H1 (cell line): Measurements from ENCODE around the gene HES1. TPM values are rescaled to one million over a fixed set of nuclear protein-coding genes. Genes with fewer than 3 reads are reported as not detected.
A peak's percentile ranks its signal among the peaks of the same experiment; 100 is the strongest.

Source experiments
- CTCF ChIA-PET: fragments of 300-600 bp; sonication (Branson Sonifier 250); formaldehyde crosslinking; loops from one replicate; lab custom pipeline; 2021; ENCODE audit not compliant: partially characterized antibody; lab: Charles Lee
- POLR2A ChIA-PET: fragments of 300-600 bp; sonication (Branson Sonifier 250); formaldehyde crosslinking; loops from one replicate; lab custom pipeline; 2021; ENCODE audit warnings: inconsistent platforms; ENCODE audit not compliant: partially characterized antibody; lab: Charles Lee
- DNase-seq, 2 experiments: peaks; one replicate each; pipeline versions ENCODE4 v3.0.0 to v3.0.0-alpha.2; 2010 to 2022; ENCODE audit warnings: low spot score in 2 of 2, low read depth in 1 of 2, mixed read lengths in 1 of 2
- FAIRE-seq: peaks from 2 replicates; lab custom pipeline; 2011; peaks lifted over from hg19 to GRCh38; lab: Jason Lieb, UNC
- H2AFZ ChIP-seq: 2 replicates; pipeline ENCODE4 v1.8.1; 2012; ENCODE audit warnings: low read length, inconsistent platforms
- H2AK5ac ChIP-seq: 2 replicates; pipeline ENCODE4 v1.6.1; 2013; ENCODE audit warnings: low read depth, low read length
- H2BK120ac ChIP-seq: replicated peaks from 2 replicates; pipeline ENCODE3; 2013; ENCODE audit warnings: low read depth, low read length, inconsistent platforms
- H2BK12ac ChIP-seq: 2 replicates; pipeline ENCODE4 v1.6.1; 2013; ENCODE audit warnings: low read depth, low read length
- H2BK15ac ChIP-seq: 2 replicates; pipeline ENCODE4 v1.6.1; 2013; ENCODE audit warnings: low read length
- H2BK20ac ChIP-seq: 2 replicates; pipeline ENCODE4 v1.6.1; 2013; ENCODE audit warnings: low read length
- H2BK5ac ChIP-seq: 2 replicates; pipeline ENCODE4 v1.6.1; 2013; ENCODE audit warnings: low read depth, low read length
- H3K14ac ChIP-seq: 2 replicates; pipeline ENCODE4 v1.6.1; 2013; ENCODE audit warnings: inconsistent platforms; ENCODE audit not compliant: insufficient read length
- H3K18ac ChIP-seq: 2 replicates; pipeline ENCODE4 v1.6.1; 2013; ENCODE audit warnings: low read length; ENCODE audit errors: extremely low read depth
- H3K23ac ChIP-seq: 2 replicates; pipeline ENCODE4 v1.6.1; 2013; ENCODE audit warnings: inconsistent platforms; ENCODE audit not compliant: insufficient read length
- H3K23me2 ChIP-seq: 2 replicates; pipeline ENCODE4 v1.6.1; 2013; ENCODE audit warnings: low read depth, low read length
- H3K27ac ChIP-seq: 2 replicates; pipeline ENCODE4 v1.6.1; 2011; ENCODE audit warnings: low read depth, low read length, inconsistent platforms
- H3K27me3 ChIP-seq, 4 experiments: replicated peaks in 1 of 4; 1 replicate in 1 of 4; 2 replicates in 3 of 4; pipeline versions ENCODE4 v1.6.1 to v1.8.1; 2011 to 2013; ENCODE audit warnings: low read length in 3 of 4, mild to moderate bottlenecking in 3 of 4, inconsistent platforms in 2 of 4, mixed read lengths in 2 of 4, moderate library complexity in 1 of 4; ENCODE audit not compliant: control insufficient read depth in 3 of 4, insufficient read depth in 3 of 4; ENCODE audit errors: extremely low read depth in 1 of 4
- H3K36me3 ChIP-seq, 4 experiments: 2 replicates each; pipeline versions ENCODE4 v1.6.1 to v1.8.1; 2011 to 2013; ENCODE audit warnings: mild to moderate bottlenecking in 4 of 4, low read length in 3 of 4, moderate library complexity in 2 of 4, control low read depth in 1 of 4, inconsistent platforms in 1 of 4; ENCODE audit not compliant: insufficient read depth in 4 of 4, control insufficient read depth in 2 of 4
- H3K4ac ChIP-seq: replicated peaks from 2 replicates; pipeline ENCODE3; 2013; ENCODE audit warnings: low read length, low read depth, mixed read lengths, inconsistent platforms; ENCODE audit not compliant: insufficient read length
- H3K4me1 ChIP-seq, 4 experiments: replicated peaks in 1 of 4; 1 replicate in 1 of 4; 2 replicates in 3 of 4; pipeline versions ENCODE4 v1.6.1 to v1.8.1; 2011 to 2013; ENCODE audit warnings: low read length in 3 of 4, inconsistent platforms in 2 of 4, mixed read lengths in 1 of 4; ENCODE audit not compliant: insufficient read depth in 4 of 4, control insufficient read depth in 3 of 4
- H3K4me2 ChIP-seq, 2 experiments: 2 replicates each; pipeline versions ENCODE4 v1.6.1 to v1.8.1; 2011 to 2013; ENCODE audit warnings: low read depth in 2 of 2, low read length in 2 of 2, control low read depth in 1 of 2, inconsistent platforms in 1 of 2, mild to moderate bottlenecking in 1 of 2; ENCODE audit not compliant: insufficient read depth in 1 of 2
- H3K4me3 ChIP-seq, 4 experiments: fragments of 200-600, 300-600 bp in 1 of 4; sonication (generic), shearing (Covaris generic), sonication (Bioruptor Twin) in 1 of 4; 2 replicates each; pipeline versions ENCODE4 v1.5.1 to v1.8.1; 2011 to 2016; ENCODE audit warnings: low read length in 4 of 4, low read depth in 3 of 4, control low read depth in 2 of 4, inconsistent platforms in 2 of 4, mild to moderate bottlenecking in 2 of 4, mixed read lengths in 1 of 4, moderate library complexity in 1 of 4; ENCODE audit not compliant: insufficient read depth in 2 of 4; ENCODE audit errors: extremely low read depth in 1 of 4
- H3K56ac ChIP-seq: replicated peaks from 2 replicates; pipeline ENCODE3; 2013; ENCODE audit warnings: low read depth, mild to moderate bottlenecking, mixed read lengths, low read length, inconsistent platforms; ENCODE audit not compliant: insufficient read length
- H3K79me1 ChIP-seq: 2 replicates; pipeline ENCODE4 v1.6.1; 2013; ENCODE audit warnings: low read depth, low read length, control low read depth
- H3K79me2 ChIP-seq, 2 experiments: 2 replicates each; pipeline versions ENCODE4 v1.6.1 to v1.8.1; 2012 to 2013; ENCODE audit warnings: low read length in 2 of 2, mild to moderate bottlenecking in 2 of 2, inconsistent platforms in 1 of 2; ENCODE audit not compliant: insufficient read depth in 2 of 2, control insufficient read depth in 1 of 2
- H3K9ac ChIP-seq, 4 experiments: replicated peaks in 1 of 4; 1 replicate in 1 of 4; 2 replicates in 3 of 4; pipeline versions ENCODE4 v1.6.1 to v1.8.1; 2011 to 2013; ENCODE audit warnings: low read depth in 3 of 4, low read length in 3 of 4, control low read depth in 2 of 4, mild to moderate bottlenecking in 2 of 4, moderate library complexity in 2 of 4, inconsistent platforms in 1 of 4; ENCODE audit errors: extremely low read depth in 1 of 4
- H3K9me3 ChIP-seq, 2 experiments: 2 replicates each; pipeline versions ENCODE4 v1.6.1 to v1.8.1; 2012 to 2013; ENCODE audit warnings: mild to moderate bottlenecking in 2 of 2, moderate library complexity in 2 of 2, control low read depth in 1 of 2, inconsistent platforms in 1 of 2, low read depth in 1 of 2, low read length in 1 of 2, mixed read lengths in 1 of 2; ENCODE audit not compliant: insufficient read depth in 2 of 2
- H4K20me1 ChIP-seq, 2 experiments: replicated peaks in 1 of 2; 2 replicates each; pipeline versions ENCODE3 to v1.8.1; 2011 to 2013; ENCODE audit warnings: inconsistent platforms in 2 of 2, low read length in 2 of 2, mild to moderate bottlenecking in 1 of 2; ENCODE audit not compliant: insufficient read depth in 2 of 2, control insufficient read depth in 1 of 2
- H4K5ac ChIP-seq: 2 replicates; pipeline ENCODE4 v1.6.1; 2013; ENCODE audit warnings: low read length, low read depth, mixed read lengths, inconsistent platforms; ENCODE audit not compliant: insufficient read length
- H4K8ac ChIP-seq: 2 replicates; pipeline ENCODE4 v1.8.0; 2013; ENCODE audit warnings: mild to moderate bottlenecking, moderate library complexity, low read length, inconsistent platforms; ENCODE audit not compliant: insufficient read depth; ENCODE audit errors: extremely low read depth
- H4K91ac ChIP-seq: replicated peaks from 2 replicates; pipeline ENCODE3; 2013; ENCODE audit warnings: low read length, mixed read lengths, inconsistent platforms; ENCODE audit not compliant: insufficient read length
- ASH2L ChIP-seq: fragments of 200-600, 300-600 bp; sonication (generic); IDR thresholded peaks from one replicate; pipeline ENCODE4 v1.7.1; 2017; ENCODE audit warnings: low read length
- BACH1 ChIP-seq: IDR thresholded peaks from 2 replicates; pipeline ENCODE4 v1.6.1; 2012; ENCODE audit warnings: low read length, improper control_type of control experiment
- EZH2 ChIP-seq: fragments of 200-600 bp; sonication (generic); IDR thresholded peaks from 2 replicates; pipeline ENCODE4 v1.7.1; 2012; ENCODE audit warnings: low read depth, mild to moderate bottlenecking, moderate library complexity, low read length, inconsistent platforms; ENCODE audit not compliant: severe bottlenecking
- RAD21 ChIP-seq, 2 experiments: IDR thresholded peaks in 1 of 2; conservative IDR thresholded peaks in 1 of 2; 2 replicates each; pipeline ENCODE4 v1.6.1; 2011; ENCODE audit warnings: low read depth in 2 of 2, low read length in 2 of 2, improper control_type of control experiment in 1 of 2, inconsistent platforms in 1 of 2, mild to moderate bottlenecking in 1 of 2, moderate library complexity in 1 of 2
- SAP30 ChIP-seq: fragments of 300-600 bp; sonication (generic); IDR thresholded peaks from 2 replicates; pipeline ENCODE4 v1.7.1; 2012; ENCODE audit warnings: low read length, moderate library complexity, mild to moderate bottlenecking, inconsistent platforms; ENCODE audit not compliant: insufficient read depth, insufficient replicate concordance
- SIN3A ChIP-seq, 2 experiments: IDR thresholded peaks in 1 of 2; conservative IDR thresholded peaks in 1 of 2; 2 replicates each; pipeline ENCODE4 v1.6.1; 2011 to 2012; ENCODE audit warnings: low read length in 2 of 2, improper control_type of control experiment in 1 of 2, low read depth in 1 of 2, mild to moderate bottlenecking in 1 of 2
- SP1 ChIP-seq: IDR thresholded peaks from 2 replicates; pipeline ENCODE4 v1.6.1; 2011; ENCODE audit warnings: low read depth, low read length
- TAF1 ChIP-seq: IDR thresholded peaks from 2 replicates; pipeline ENCODE4 v1.6.1; 2011; ENCODE audit warnings: mild to moderate bottlenecking, low read depth, low read length
- TCF12 ChIP-seq: IDR thresholded peaks from 2 replicates; pipeline ENCODE4 v1.6.1; 2011; ENCODE audit warnings: low read depth, mild to moderate bottlenecking, low read length
- WGBS, 2 experiments: shearing (Covaris generic) in 1 of 2; methylation state at CpG; one replicate each; pipeline versions ENCODE4 v1.1.6 to v1.1.7; 2013 to 2015; ENCODE audit warnings: low lambda C conversion rate in 2 of 2, mixed read lengths in 2 of 2, inconsistent platforms in 1 of 2, low coverage in 1 of 2, missing lambda C conversion rate in 1 of 2; ENCODE audit not compliant: insufficient replicate concordance in 2 of 2, insufficient coverage in 1 of 2, insufficient read length in 1 of 2; ENCODE audit errors: extremely low coverage in 1 of 2, missing lambda C conversion rate in 1 of 2; 5-methylcytosine and 5-hydroxymethylcytosine counted together
- polyA plus RNA-seq, 7 experiments: library from polyadenylated mRNA; depleted of rRNA in 3 of 7; stranded (reverse) in 5 of 7; unstranded in 2 of 7; fragments of >200 nt in 5 of 7; fragments of 200-250 nt in 2 of 7; gene quantifications; 1 replicate in 5 of 7; 2 replicates in 1 of 7; 4 replicates in 1 of 7; pipeline versions ENCODE4 v1.2.1 to v1.2.3, GENCODE V29; 2011 to 2013; ENCODE audit warnings: missing spikeins in 2 of 7, mixed read lengths in 2 of 7
- total RNA-seq: library from RNA; stranded (reverse); fragmentation: NEBNext Ultra II Directional; extraction: Animal tissue kit (Norgen Biotek cat#: 25700); gene quantifications from 2 replicates; pipeline ENCODE4 v1.2.1, GENCODE V29; 2021
- TF ChIP-seq, protein P1 (sequence below): IDR thresholded peaks from 2 replicates; pipeline ENCODE4 v1.6.1; 2011; ENCODE audit warnings: low read depth, mild to moderate bottlenecking, low read length; ENCODE audit not compliant: insufficient read depth
- TF ChIP-seq, protein P2 (sequence below): IDR thresholded peaks from 2 replicates; pipeline ENCODE4 v1.6.1; 2012; ENCODE audit warnings: inconsistent platforms

Gene HES1
- total and polyA plus RNA-seq, 2 of the 8 experiments (the other 6 are each of a cell fraction or from before 2014, with no cell fraction given): 7.9 to 12.9 TPM

DNA sequence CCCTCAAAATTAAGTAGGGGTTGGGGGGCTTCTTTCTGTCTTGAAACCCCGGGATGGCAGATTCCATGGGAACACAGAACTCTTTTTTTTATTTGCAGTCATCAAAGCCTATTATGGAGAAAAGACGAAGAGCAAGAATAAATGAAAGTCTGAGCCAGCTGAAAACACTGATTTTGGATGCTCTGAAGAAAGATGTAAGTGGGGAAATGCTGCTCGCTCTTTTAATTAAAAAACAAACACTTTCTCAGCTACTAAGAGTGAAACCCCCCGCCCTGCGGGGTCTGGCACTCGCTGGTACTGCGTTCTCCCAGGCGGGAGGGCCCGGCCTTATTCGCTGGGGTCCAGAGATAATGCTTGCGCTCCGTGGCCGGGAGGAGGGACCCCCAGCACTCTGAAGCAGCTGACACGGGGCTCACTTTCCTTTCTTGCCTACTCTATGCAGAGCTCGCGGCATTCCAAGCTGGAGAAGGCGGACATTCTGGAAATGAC, 615 bp downstream of the HES1 start:
- Histone ChIP-seq H3K9ac (peak overlapping the region in 1 of 4 experiments; percentile 39; a peak in 2 of 7 replicates), H3K79me1 (no peaks in the 10 kb centered on the region), H4K20me1 (peaks cover 0 to 7% of the 10 kb centered on the region in 2 experiments), H3K27ac (no peak overlapping the region), H3K18ac (peak overlapping the region; percentile 93; the same call in 1 of the 2 replicates), H2BK12ac (no peak overlapping the region), H4K8ac (no peak overlapping the region), H4K91ac (no peak overlapping the region), H2BK15ac (no peak overlapping the region), H3K23me2 (peaks cover 15% of the 10 kb centered on the region; the same call in 1 of the 2 replicates), H3K23ac (no peak overlapping the region), H3K4me2 (peak overlapping the region; percentile 86 to 96), H3K9me3 (no peaks in the 10 kb centered on the region), H2BK120ac (no peak overlapping the region), H3K4ac (no peak overlapping the region), H2AFZ (no peak overlapping the region), H3K79me2 (peaks cover 0 to 15% of the 10 kb centered on the region in 2 experiments; a peak in 2 of 4 replicates), H3K56ac (no peak overlapping the region), H3K14ac (no peak overlapping the region), H3K4me3 (peak overlapping the region; percentile 55 to 73 (median 62)), H2BK20ac (no peak overlapping the region), H3K4me1 (peaks cover 23 to 41% (median 24%) of the 10 kb centered on the region in 4 experiments), H4K5ac (no peak overlapping the region), H2AK5ac (no peak overlapping the region), H2BK5ac (no peak overlapping the region), H3K36me3 (peaks cover 0 to 7% (median 2%) of the 10 kb centered on the region in 4 experiments; a peak in 2 of 8 replicates), H3K27me3 (peaks cover 0 to 24% (median 11%) of the 10 kb centered on the region in 4 experiments; a peak in 3 of 7 replicates)
- WGBS, 2 experiments: 1% methylated on average over 17 of the region's 17 CpGs; no CpG with 5 or more reads in 1 of the 2 experiments
- ChIA-PET POLR2A (interaction anchor here (0.6 to 4.1 kb wide), 12 partner anchors 20 to 356 kb away, joined by 3 to 19 read pairs (median 5); no protein-coding TSS in a partner anchor), CTCF (interaction anchor here (0.5 to 4.8 kb wide), 21 partner anchors 11 to 507 kb away, joined by 3 to 20 read pairs (median 3); no protein-coding TSS in a partner anchor)
- FAIRE-seq (no peak), DNase-seq (no peak)
- no peak for TF ChIP-seq BACH1
- no peak; a peak in 1 of 4 replicates for TF ChIP-seq RAD21 (IDR thresholded peaks at IDR 0.05 in 1 of 2, conservative IDR thresholded peaks at IDR 0.05 in 1 of 2; ENCODE audit: low read depth in 2 of 2, low read length in 2 of 2)
- TF ChIP-seq SAP30: peak; percentile 48
- TF ChIP-seq, protein P1, sequence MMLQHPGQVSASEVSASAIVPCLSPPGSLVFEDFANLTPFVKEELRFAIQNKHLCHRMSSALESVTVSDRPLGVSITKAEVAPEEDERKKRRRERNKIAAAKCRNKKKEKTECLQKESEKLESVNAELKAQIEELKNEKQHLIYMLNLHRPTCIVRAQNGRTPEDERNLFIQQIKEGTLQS: no peak
- peak; percentile 47 for TF ChIP-seq EZH2
- TF ChIP-seq ASH2L: no peak
- no peak for TF ChIP-seq TCF12
- no peak for TF ChIP-seq SP1
- TF ChIP-seq SIN3A (conservative IDR thresholded peaks at IDR 0.05 in 1 of 2, IDR thresholded peaks at IDR 0.05 in 1 of 2; ENCODE audit: low read depth in 1 of 2, low read length in 2 of 2): 0 out of 4 replicates have a peak, but pooled peaks of 1 of the 2 experiments have one; percentile 34
- TF ChIP-seq TAF1: peak; percentile 8; the same call in 1 of the 2 replicates
- TF ChIP-seq, protein P2, sequence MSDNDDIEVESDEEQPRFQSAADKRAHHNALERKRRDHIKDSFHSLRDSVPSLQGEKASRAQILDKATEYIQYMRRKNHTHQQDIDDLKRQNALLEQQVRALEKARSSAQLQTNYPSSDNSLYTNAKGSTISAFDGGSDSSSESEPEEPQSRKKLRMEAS: no peak
